MCF 10A (cell line): Measurements from ENCODE around the gene KIF4A. TPM values are rescaled to one million over a fixed set of nuclear protein-coding genes. Genes with fewer than 3 reads are reported as not detected.

ENCODE experiments used
- BruUV-seq: library from RNA; stranded (reverse); fragments of 400-500 nt; replicated peaks from 2 replicates; lab custom pipeline; 2021; lab: Mats Ljungman, UMichigan
- CTCF ChIA-PET: fragments of 300-600 bp; sonication (Branson Sonifier 250); formaldehyde crosslinking; extraction: SDS; loops from one replicate; lab custom pipeline; 2021; ENCODE audit warnings: antibody characterized with exemption, inconsistent platforms; lab: Yijun Ruan, JAX
- POLR2A ChIA-PET: fragments of 300-600, 350-650 bp; sonication (Branson Sonifier 250); formaldehyde crosslinking; extraction: SDS; loops from one replicate; lab custom pipeline; 2020; ENCODE audit warnings: antibody characterized with exemption, inconsistent platforms; lab: Yijun Ruan, JAX
- DNase-seq: peaks from one replicate; pipeline ENCODE4 v3.0.0-alpha.2; 2018; ENCODE audit not compliant: unreplicated experiment
- H3K27ac Mint-ChIP-seq: one replicate; pipeline ENCODE4 v1.8.0; 2022; ENCODE audit warnings: mild to moderate bottlenecking, low read depth, mixed read lengths; ENCODE audit not compliant: unreplicated experiment
- H3K27me3 Mint-ChIP-seq: one replicate; pipeline ENCODE4 v1.8.0; 2022; ENCODE audit warnings: mixed read lengths; ENCODE audit not compliant: insufficient read depth, unreplicated experiment
- H3K36me3 Mint-ChIP-seq: one replicate; pipeline ENCODE4 v1.8.0; 2022; ENCODE audit warnings: mild to moderate bottlenecking, moderate library complexity, mixed read lengths; ENCODE audit not compliant: insufficient read depth, unreplicated experiment
- H3K4me1 Mint-ChIP-seq: one replicate; pipeline ENCODE4 v1.8.0; 2022; ENCODE audit warnings: mixed read lengths; ENCODE audit not compliant: insufficient read depth, unreplicated experiment
- H3K4me3 Mint-ChIP-seq: one replicate; pipeline ENCODE4 v1.8.0; 2022; ENCODE audit warnings: mild to moderate bottlenecking, moderate library complexity, mixed read lengths; ENCODE audit not compliant: unreplicated experiment
- H3K9me3 Mint-ChIP-seq: one replicate; pipeline ENCODE4 v1.8.0; 2022; ENCODE audit warnings: mixed read lengths; ENCODE audit not compliant: unreplicated experiment
- intact Hi-C: fragments of 100-400 bp; cut with micrococcal nuclease; formaldehyde crosslinking; loops from 2 replicates; pipeline ENCODE4 v1.14.1; 2022
- total RNA-seq: library from RNA; stranded (reverse); gene quantifications from 2 replicates; pipeline ENCODE4 v1.2.3, GENCODE V29; 2022
- TF ChIP-seq, protein P1 (sequence below): fragments of 200-600 bp; IDR thresholded peaks from one replicate; pipeline ENCODE4 v1.8.0; 2022; ENCODE audit warnings: antibody characterized with exemption, mild to moderate bottlenecking; ENCODE audit not compliant: unreplicated experiment

Gene KIF4A
- total RNA-seq, 1 experiment from 2014 or later = 19.0 TPM

DNA sequence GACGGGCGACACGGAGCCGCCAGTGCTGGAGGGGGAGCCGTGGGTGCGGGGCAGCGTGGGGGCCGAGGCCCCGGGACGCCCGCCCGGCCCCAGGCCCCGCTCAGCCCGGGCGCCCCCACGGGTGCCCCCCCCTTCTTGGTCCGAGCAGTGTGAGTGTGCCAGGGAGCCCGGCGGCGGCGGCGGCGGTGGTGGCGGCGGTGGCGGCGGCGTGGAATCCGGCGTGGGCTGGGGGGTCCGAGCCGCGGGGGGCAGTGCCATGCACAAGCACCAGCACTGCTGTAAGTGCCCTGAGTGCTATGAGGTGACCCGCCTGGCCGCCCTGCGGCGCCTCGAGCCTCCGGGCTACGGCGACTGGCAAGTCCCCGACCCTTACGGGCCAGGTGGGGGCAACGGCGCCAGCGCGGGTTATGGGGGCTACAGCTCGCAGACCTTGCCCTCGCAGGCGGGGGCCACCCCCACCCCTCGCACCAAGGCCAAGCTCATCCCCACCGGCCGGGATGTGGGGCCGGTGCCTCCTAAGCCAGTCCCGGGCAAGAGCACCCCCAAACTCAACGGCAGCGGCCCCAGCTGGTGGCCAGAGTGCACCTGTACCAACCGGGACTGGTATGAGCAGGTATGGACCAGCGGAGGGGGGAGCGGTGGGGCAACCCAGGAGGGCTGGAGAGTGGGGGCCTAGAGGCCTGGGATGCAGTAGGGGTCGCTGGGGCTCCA lies 155.2 kb downstream of the KIF4A start:
- intact Hi-C loops = no loop called here
- Mint-ChIP-seq H3K4me1 (no peaks in the 10 kb centered on the region), H3K27me3 (peaks cover 52% of the 10 kb centered on the region), H3K4me3 (no peak overlapping the region), H3K27ac (no peak overlapping the region), H3K36me3 (no peaks in the 10 kb centered on the region), H3K9me3 (no peaks in the 10 kb centered on the region)
- BruUV-seq = no TSS peak
- DNase-seq = no peak
- ChIA-PET POLR2A (no interaction called here), CTCF (interaction anchor here (0.7 to 1.1 kb wide), 2 partner anchors 109 to 220 kb away, joined by 4 read pairs; no protein-coding TSS in a partner anchor)
- TF ChIP-seq, protein P1, sequence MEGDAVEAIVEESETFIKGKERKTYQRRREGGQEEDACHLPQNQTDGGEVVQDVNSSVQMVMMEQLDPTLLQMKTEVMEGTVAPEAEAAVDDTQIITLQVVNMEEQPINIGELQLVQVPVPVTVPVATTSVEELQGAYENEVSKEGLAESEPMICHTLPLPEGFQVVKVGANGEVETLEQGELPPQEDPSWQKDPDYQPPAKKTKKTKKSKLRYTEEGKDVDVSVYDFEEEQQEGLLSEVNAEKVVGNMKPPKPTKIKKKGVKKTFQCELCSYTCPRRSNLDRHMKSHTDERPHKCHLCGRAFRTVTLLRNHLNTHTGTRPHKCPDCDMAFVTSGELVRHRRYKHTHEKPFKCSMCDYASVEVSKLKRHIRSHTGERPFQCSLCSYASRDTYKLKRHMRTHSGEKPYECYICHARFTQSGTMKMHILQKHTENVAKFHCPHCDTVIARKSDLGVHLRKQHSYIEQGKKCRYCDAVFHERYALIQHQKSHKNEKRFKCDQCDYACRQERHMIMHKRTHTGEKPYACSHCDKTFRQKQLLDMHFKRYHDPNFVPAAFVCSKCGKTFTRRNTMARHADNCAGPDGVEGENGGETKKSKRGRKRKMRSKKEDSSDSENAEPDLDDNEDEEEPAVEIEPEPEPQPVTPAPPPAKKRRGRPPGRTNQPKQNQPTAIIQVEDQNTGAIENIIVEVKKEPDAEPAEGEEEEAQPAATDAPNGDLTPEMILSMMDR = no peak

- ChIA-PET CTCF (interaction anchor here (1.1 kb wide), 1 partner anchor 108 kb away, joined by 4 read pairs; no protein-coding TSS in a partner anchor), POLR2A (no interaction called here)
- Mint-ChIP-seq H3K4me1 (no peaks in the 10 kb centered on the region), H3K27me3 (peaks cover 44% of the 10 kb centered on the region), H3K9me3 (no peaks in the 10 kb centered on the region), H3K36me3 (no peaks in the 10 kb centered on the region), H3K27ac (no peak overlapping the region), H3K4me3 (no peak overlapping the region)
- BruUV-seq = no TSS peak
- TF ChIP-seq, protein P1 = no peak
- intact Hi-C loops = no loop called here
- DNase-seq = no peak
These were observed 156.0 kb downstream of the KIF4A start for GRCh38 chrX:70445951-70446350.

- Mint-ChIP-seq H3K27ac (no peak overlapping the region), H3K4me3 (no peak overlapping the region), H3K4me1 (no peaks in the 10 kb centered on the region), H3K27me3 (peaks cover 36% of the 10 kb centered on the region), H3K36me3 (no peaks in the 10 kb centered on the region), H3K9me3 (no peaks in the 10 kb centered on the region)
- ChIA-PET POLR2A (no interaction called here), CTCF (no interaction called here)
- intact Hi-C loops = no loop called here
- no peak for DNase-seq
- TF ChIP-seq, protein P1 = no peak
- no TSS peak for BruUV-seq
These were observed 156.8 kb downstream of the KIF4A start for GRCh38 chrX:70446380-70447350.

DNA sequence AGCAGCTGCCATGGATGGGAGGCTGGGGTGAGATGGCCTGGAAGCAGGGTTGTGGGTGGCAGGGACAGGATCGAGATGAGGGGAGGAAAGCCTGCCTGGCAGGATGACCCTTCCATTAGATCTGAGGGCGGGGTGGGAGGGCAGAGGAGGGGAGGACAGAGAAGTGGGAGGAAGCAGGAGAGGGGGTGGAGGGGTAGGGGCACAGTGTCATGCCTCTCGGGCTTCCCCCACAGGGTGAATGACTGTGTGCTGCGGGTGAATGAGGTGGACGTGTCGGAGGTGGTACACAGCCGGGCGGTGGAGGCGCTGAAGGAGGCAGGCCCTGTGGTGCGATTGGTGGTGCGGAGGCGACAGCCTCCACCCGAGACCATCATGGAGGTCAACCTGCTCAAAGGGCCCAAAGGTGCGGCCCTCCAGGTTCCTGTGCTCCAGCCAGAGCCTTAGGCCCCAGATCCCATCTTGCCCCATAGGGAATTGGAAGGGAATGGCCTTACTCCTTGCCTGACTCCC lies 159.6 kb downstream of the KIF4A start:
- no peak overlapping the region for H3K27ac Mint-ChIP-seq
- no TSS peak for BruUV-seq
- peaks cover 43% of the 10 kb centered on the region for H3K27me3 Mint-ChIP-seq
- no peak for DNase-seq
- ChIA-PET POLR2A (no interaction called here), CTCF (interaction anchor here (0.8 to 1.3 kb wide), 2 partner anchors 217 to 315 kb away, joined by 3 read pairs; no protein-coding TSS in a partner anchor)
- TF ChIP-seq, protein P1 = no peak
- no peaks in the 10 kb centered on the region for H3K9me3 Mint-ChIP-seq
- no peaks in the 10 kb centered on the region for H3K36me3 Mint-ChIP-seq
- intact Hi-C loops = no loop called here
- H3K4me1 Mint-ChIP-seq = peaks cover 4% of the 10 kb centered on the region
- H3K4me3 Mint-ChIP-seq = no peak overlapping the region
